Left forelimb (tissue), 1 donor: ENCODE data around the gene NINL.
"Not testable (repeated sequence)": the region's sequence is repeated elsewhere in the genome, so short reads cannot be mapped to it uniquely, and the experiment has no call there.

Experiments used
- DNase-seq: peaks from one replicate; pipeline ENCODE4 v3.0.0-alpha.2; 2018; ENCODE audit warnings: low spot score

Gene NINL

DNA sequence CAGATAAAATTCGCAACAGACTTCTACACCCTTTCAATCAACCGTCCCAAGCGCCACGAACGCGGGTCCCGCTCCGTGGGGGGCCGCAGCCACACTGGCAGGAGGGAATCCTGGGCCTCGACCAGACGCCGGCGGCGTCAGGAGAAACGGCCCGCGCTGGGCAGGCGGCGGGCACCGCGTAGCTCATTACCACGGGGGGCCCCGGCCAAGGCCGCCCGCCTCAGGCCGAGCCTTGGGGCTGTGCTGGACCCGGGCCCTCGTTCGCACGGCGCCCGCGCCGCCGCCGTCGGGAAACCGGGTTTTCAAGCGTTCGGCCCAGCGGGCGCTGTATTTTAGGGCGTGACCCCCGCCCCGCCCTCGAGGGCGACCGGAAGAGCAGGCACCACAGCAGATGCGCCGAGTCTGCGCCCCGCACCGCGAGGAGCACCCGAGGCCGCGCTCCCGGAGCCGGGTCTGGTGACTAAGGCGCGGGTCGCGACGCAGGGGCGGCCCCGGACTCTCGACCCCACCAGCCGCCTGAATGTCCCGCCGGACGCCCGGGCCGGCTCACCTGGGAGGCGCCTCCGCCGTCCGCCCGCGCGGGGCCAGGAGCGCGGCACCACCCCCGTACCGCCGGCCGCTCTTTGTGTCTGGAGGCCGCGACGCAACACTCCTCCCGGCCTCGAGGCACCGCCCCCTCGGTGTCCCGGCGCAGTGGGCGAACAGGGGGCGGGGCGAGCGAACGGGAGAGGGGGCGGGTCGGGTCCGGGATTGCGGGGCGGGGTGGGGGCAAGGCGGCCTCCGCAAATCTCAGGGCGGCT is at the start of gene NINL:
NINL (minus strand) TSS at position 627 of the 800 bp plus-strand sequence. CDS start 58,944 bp downstream, outside the sequence.
- peak; percentile 84 for DNase-seq

DNA sequence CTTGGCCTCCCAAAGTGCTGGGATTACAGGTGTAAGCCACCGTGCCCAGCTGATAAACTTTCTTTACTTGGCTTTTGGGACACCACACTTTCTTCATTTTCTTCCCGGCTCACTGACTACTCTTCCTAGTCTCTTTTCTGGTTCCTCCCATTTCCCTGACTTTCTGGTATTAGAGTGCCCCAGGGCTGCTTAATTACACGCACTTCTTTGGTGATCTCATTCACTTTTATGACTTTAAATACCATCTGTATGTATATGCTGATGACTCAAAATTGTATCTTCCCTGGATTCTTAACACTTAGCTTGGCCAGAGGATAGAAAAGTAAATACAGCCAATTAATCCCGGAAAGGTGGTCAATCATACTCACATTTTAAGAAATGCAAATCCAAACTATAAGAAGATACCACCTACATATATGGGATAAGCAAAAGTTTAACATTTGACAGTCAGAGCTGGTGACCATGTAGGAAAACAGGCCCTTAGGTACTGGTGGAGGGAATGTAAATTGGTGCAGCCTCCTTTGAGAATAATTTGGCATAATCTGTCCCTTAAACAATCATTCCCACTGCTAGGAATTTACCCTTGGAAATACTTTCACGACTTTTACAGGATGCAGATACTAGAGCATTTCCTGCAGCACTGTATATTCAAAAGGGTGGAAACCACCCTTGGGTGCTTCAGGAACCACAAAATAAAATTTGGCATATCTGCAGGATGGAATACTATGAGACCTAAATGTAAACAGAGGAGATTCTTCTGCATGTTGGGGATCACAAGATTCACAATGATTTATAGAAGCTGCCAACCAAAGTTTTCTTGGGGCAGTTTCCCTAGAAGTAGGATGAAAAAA is 47.8 kb upstream of the NINL start:
- DNase-seq = no peak

DNA sequence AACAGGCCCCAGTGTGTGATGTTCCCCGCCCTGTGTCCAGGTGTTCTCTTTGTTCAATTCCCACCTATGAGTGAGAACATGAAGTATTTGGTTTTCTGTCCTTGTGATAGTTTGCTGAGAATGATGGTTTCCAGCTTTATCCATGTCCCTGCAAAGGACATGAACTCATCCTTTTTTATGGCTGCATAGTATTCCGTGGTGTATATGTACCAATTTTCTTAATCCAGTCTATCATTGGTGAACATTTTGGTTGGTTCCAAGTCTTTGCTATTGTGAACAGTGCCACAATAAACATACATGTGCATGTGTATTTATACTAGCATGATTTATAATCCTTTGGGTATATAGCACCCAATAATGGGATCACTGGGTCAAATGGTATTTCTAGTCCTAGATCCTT is 45.3 kb upstream of the NINL start:
- not testable (repeated sequence) for DNase-seq

DNA sequence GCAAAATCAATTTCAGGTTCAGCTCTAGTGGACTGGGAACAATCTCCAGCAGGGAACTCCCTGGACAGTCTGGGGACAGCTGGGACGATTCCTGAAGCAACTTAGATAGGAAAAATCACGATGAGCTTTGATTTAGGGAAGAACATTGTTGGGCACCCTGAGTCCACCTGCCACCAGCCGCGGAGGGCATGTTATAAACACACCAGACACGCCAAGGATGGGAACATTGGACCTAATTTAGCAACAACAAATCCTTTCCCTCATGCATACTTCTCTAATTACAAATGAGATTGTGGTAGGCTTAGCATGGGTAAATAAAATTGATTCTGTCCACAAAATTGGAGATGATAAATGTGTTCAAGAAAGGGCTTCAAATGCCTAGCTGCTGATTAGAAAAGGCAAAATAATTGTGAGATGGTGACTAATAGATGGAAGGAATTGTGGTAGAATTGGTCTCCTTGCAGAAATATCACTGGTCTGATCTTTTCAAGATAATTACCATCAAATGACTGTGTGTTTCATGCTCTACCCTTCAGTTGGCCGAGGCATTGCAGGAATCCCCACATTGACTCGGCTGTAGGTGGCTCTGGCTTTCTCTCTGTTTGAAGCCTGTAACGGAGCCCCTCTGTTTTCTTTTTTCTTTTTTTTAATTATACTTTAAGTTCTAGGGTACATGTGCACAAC is 44.6 kb upstream of the NINL start:
- DNase-seq = no peak

DNA sequence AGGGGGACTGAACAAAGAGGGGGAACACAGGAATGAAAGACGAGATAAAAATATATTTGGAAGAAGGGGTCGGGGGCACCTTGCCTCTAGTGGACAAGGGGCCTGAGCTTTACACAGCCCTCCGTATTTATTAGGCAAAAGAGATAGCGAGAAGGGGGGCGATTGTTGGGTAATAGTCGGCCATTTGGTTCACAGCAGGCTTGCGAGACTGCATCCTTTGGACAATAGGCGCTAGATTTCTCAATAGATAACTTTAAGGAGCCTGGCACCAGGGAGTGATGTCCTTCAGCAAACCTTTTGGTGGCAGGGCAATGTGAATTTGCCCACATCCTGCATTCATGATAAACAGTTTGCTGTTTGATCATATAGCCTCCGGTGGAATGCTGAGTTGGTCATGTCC is 41.4 kb upstream of the NINL start:
- no peak for DNase-seq

DNA sequence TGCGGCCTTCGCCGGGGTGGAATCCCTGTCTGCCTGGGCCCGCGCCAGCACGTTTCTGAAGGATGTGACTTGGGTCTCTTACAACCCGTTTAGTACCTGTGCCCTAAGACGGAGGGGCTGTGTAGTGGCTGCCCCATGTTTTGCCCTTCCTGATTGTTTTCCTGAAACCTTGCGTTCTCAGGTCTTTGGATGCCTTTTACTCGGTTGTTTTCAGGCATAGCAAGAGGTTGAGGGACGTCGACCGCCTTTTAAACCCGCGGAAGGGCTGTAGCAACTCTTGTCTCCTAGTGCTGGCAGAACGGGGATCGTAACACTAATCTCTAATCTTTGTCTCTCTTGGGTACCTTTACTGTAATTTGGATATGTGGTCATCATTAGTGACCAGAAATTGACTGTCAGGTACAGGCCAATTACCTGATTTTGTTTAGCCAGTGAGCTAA is 39.2 kb upstream of the NINL start:
- no peak for DNase-seq

DNA sequence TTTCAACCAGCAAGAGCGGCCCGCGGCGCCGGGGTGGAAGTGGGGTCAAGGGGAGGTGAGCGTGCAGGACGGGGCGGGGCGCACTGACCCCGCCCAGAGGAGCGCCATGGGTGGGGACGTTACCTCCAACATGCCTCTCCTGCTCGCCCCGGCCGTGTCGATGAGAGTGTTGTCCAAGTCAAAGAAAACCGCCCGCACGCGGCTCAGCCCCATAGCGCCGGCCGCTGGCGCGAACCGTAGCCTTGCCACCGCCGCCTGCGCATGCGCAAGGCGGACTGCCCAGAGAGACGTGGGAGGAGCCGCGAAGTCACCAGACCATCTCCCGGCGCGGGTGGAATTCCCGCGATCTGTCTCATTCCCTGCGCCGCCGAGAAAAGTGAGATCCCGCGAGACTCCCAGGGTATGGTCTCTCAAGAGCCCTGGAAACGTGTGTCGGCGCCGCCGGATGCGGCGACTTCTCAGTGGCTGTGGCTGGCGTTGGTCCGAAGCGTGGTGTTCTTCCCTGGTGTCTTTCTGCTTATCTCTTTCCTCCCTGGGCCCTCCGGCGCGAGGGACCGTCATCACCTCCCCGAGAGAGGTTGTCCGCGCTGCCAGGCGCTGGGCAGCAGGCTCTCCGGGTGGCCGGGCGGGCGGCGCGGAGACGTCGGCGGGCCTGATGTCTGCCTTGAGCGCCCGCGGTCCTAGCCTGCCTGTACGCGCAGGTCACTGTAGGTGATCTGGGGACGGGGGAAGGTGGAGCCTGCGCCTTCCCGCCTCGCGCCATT is 38.6 kb upstream of the NINL start, which contains the start of gene NANP:
NANP (minus strand) TSS at position 279 of the 764 bp plus-strand sequence; CDS start at position 213, 66 bp downstream.
- peak; percentile 96 for DNase-seq

DNA sequence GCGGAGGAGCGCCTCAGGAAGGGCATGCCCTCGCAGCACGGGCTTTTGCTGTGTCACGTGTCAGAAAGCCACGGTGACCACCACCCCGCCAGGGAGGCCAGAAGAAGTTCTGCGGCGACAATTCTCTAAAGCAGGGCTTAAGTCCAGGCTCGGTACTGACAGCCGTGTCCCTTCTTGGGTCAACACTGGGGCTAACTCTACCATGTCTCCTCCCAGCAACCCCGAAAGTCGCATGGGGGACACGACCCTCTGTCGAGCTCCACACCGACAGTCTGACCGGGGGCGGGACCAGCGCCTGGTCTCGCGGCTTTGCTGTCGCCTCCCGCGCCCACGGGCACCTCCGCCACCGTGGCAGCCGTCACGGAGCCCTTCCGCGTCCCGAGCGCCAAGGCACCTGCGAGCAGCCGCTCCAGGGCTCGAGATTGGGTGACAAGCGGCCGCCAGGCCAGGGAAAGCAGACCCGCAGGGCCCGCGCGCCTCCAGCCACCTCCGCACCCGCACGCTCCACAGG is 37.9 kb upstream of the NINL start:
- DNase-seq = peak; percentile 71

DNA sequence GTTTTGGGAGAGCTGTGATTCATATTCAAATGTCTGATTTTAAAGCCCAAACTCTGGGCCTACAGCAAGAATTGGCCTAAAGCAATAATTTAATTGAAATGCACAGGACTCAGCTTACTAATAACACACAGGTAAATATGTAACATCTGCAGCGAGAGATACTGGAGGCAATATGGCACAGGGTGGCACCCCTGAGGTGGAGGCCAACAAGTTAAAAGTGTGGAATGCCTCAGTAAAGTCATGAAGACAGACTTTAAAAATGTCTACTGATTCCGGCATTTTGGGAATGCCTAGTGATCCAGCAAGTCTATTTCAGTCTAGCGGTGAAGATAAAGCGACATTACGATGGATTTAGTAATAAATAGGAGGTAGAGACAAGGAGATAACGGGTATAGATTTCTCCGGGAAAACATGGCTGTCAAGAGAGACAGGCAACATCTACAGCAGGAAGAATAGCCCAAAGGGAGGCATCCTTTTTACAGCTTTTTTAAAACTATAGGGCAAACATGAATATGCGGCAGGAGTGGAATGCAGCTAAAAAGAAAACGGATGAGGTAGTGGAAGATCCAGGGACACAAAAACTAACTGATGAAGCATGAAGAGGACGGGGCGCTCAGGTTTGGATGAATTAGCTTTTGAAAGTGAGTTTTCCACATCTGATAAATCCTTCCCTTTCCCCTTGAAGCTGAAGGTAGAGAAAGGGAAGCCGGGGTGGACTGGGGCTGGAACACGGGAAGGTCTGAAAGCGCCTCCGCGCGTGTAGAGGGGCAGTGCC is 37.3 kb upstream of the NINL start:
- DNase-seq = no peak

DNA sequence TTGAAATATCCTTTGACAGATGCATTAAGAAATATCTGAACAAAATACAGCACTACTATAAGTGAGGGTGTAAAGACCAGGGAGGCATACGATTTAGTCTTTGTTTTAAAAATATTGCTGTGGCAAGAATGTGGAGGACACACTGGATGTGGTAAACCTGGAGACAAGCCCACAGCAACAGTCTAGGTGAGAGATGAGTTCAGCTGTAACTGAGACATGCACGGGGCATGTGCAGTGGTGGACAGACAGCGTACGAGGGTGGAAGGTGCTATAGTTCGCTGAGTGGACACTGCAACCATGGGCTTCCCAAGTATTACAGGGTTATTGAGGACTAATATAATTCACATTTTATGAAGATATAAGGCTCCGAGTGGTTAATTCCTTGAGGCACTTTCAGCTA is 36.7 kb upstream of the NINL start:
- no peak for DNase-seq

DNA sequence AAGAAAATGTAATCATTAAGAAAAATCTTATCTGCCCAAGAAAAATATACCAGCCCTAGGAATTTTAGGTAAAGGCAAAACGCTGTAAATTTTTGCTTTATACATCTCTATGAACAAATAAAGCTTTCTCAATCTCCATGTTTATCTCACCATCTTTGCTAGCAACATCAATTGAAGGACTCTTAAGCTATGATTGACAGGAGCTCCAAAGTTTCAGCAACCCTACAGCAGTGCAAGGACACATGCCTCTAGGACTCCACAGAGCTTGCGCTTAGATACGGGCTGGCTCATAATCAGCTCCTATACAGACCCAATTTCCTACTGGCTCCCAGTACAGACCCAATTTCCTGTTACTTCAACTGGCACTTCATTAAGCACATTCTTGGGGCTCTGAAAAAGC is 34.2 kb upstream of the NINL start:
- DNase-seq = no peak

DNA sequence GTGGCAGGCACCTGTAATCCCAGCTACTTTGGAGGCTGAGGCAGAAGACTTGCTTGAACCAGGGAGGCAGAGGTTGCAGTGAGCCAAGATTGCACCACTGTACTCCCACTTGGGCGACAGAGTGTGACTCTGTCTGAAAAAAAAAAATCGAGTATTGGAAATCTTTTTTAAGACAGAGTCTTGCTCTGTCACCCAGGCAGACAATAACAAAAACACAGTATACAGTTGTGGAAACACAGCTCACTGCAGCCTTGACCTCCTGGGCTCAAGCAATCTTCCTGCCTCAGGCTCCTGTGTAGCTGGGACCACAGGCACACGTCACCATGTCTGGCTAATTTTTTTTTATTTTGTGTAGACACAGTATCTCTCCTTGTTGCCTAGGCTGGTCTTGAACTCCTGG is 23.4 kb upstream of the NINL start:
- DNase-seq = no peak

DNA sequence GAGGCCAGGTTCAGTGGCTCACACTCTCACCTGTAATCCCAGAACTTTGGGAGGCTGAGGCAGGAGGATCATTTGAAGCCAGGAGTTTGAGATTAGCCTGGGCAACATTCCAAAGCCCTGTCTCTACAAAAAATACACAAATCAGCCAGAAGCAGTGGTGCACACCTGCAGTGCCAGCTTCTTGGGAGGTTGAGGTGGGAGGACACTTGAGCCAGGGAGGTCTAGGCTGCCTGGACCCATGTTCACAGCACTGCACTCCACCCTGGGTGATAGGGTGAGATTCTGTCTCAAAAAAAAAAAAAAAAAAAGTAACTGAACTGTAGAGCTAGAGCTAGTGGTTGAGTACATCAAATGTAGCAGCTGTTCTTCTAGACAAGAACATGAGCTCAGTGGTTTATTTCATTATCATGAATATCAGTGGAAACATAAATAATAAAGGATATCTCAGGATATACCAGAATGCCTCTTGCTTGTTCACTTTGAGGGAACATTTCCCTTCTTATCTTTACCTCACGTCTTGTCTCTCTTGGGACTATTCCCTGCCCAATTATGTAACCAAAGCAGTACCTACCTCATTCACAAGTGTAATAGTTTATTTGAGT is 20.9 kb upstream of the NINL start:
- DNase-seq = no peak

DNA sequence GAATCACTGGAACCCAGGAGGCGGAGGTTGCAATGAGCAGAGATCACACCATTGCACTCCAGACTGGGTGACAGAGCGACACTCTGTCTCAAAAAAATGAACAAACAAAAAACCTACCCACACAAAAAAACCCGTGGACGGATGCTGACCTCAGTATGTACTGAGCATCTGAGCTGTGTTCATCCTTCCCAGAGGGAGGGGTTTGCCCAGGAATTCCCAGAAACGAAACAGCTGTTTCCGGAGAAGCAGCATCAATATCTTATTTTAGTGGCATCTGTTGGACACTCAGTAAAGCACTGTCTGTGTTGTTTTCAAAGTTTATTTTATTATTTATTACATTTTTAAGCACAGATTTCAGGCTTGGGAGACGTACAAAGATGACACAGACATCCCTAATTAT is 19.8 kb upstream of the NINL start:
- DNase-seq = no peak

DNA sequence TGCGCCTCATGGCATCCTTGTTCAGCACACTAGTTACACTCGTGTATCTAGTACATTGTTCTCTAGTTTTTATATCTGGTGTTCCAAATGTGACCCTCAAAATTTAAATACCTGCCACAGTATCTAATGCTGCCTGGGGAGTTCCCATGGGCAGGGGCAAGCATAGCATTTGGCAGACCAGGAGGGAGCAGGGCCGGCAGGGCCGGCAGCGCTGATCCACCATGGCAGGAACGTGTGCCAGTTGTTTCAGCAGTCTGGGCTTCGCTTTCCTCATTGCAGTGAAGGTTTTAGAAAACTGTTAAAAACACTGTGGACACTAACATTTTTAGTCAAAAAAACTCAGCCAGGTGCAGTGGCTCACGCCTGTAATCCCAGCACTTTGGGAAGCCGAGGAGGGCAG is 19.3 kb upstream of the NINL start:
- DNase-seq = no peak

DNA sequence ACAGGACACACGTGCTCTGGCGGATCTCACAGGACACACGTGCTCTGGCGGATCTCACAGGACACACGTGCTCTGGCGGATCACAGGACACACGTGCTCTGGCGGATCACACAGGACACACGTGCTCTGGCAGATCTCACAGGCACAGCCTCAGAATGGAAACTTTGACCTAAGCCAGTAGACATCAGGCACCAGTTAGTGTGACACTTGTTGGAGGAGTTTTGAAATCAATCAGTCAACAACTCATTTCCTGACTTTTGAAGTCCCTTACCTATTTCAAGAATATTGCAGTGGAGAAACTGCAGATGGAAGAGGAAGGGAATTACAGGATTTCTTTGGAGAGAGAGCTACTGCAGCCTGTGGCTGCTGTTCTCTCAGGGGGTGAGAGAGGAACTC is 17.6 kb upstream of the NINL start:
- not testable (repeated sequence) for DNase-seq

DNA sequence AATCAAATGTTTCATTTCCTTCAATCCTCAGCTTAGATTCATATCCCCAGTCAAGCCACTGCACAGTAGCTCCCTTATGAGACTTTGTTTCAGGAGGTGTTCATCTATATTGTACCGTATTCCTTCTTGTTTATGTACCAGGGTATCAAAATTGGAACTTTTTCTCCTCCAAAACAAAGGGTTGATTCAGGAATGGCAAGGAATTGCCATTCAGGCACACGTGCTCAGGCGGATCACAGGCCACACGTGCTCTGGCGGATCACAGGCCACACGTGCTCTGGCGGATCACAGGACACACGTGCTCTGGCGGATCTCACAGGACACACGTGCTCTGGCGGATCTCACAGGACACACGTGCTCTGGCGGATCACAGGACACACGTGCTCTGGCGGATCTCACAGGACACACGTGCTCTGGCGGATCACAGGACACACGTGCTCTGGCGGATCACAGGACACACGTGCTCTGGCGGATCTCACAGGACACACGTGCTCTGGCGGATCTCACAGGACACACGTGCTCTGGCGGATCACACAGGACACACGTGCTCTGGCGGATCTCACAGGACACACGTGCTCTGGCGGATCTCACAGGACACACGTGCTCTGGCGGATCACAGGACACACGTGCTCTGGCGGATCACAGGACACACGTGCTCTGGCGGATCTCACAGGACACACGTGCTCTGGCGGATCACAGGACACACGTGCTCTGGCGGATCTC is 17.0 kb upstream of the NINL start:
- DNase-seq = not testable (repeated sequence)

DNA sequence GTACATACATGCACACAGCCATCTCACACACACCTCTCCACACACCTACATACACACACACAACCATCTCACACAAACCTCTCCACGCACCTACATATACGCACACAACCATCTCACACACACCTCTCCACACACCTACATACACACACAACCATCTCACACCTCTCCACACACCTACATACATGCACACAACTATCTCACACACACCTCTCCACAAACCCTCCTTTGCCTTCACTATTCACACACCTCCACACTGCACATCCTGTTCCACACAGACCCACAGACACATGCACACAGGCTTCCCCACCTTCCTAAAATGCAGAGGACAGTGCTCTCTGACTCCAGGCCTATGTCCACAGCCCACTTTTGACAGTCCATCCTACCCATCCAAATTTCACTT is 16.3 kb upstream of the NINL start:
- no peak for DNase-seq

DNA sequence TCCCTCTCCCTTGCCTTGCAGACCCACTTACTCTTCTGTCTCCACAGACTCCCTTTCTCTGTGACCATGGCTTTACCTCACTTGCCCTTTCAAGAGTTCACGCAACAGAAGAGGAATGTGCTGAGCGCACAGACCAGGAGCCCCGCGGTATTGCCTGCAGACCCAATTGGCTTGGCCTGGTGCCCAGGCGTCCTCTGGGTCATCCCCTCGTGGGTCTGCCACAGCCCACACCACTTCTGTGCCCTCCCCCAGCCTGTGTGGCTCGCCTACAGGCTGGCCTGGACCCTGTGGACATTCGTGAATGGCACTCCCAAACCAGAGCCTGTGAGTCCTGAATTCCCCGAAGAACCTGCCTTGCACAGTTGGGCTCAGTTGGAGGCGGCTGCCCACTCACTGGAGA is 15.3 kb upstream of the NINL start:
- DNase-seq = no peak
